ENCODE results near the gene ANG.

- no peak for TF ChIP-seq FOXA1 (IDR thresholded peaks at IDR 0.05)
- no peak for TF ChIP-seq TARDBP (IDR thresholded peaks at IDR 0.05)
- TF ChIP-seq ARNT (IDR thresholded peaks at IDR 0.05): no peak
- TF ChIP-seq SP1 (IDR thresholded peaks at IDR 0.05): no peak
- TF ChIP-seq ZNF384 (IDR thresholded peaks at IDR 0.05): no peak
- TF ChIP-seq BHLHE40 (IDR thresholded peaks at IDR 0.05; ENCODE audit: borderline replicate concordance): no peak
- TF ChIP-seq NFRKB (IDR thresholded peaks at IDR 0.05): no peak
- TF ChIP-seq SUZ12 (IDR thresholded peaks at IDR 0.05): no peak
- no peak for TF ChIP-seq FOXK2 (IDR thresholded peaks at IDR 0.05)
- no peak for TF ChIP-seq CTBP1 (IDR thresholded peaks at IDR 0.05; ENCODE audit: borderline replicate concordance)
- TF ChIP-seq FOXM1 (IDR thresholded peaks at IDR 0.05; ENCODE audit: borderline replicate concordance): no peak
These were observed 12.9 kb upstream of the ANG start for GRCh38 chr14:20675669-20676068.

Data from HEK293T (cell line).